ENCODE data around the gene NARF. TPM values are rescaled to one million over a fixed set of nuclear protein-coding genes. Genes with fewer than 3 reads are reported as not detected.

Gene NARF
- total RNA-seq = 168 and 184 TPM in 2 replicates

- intact Hi-C loops (cut with micrococcal nuclease) = loop anchor here (1.0 to 5.0 kb wide), 10 partner anchors 8 to 435 kb away; partner anchors contain the start of genes CYBC1, DCXR, FOXK2 and LRRC45
Observed at GRCh38 chr17:82458179-82458884, at the start of gene NARF. TSS of gene NARF (plus strand) at chr17:82458741. CDS start at chr17:82458804, 63 bp downstream.

DNA sequence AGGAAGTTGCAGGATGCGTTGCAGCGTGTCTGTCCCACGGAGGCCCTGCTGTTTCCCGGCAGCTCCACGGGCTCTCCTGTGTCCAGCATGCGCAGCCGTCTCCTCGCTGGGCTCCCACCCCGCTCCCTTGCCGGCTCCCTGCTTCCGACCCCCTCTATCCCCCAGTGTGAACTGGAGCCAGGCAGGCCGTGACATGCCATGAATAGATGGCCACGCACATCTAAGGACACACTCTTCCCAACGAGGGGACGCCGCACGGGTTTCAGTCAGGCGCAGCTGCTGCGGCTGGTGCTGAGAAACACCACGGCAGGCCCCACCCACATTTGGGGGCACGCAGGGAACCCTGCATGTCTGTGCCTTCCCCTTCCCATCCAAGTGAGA is 49.6 kb upstream of the NARF start:
- intact Hi-C loops (cut with micrococcal nuclease) = no loop called here

DNA sequence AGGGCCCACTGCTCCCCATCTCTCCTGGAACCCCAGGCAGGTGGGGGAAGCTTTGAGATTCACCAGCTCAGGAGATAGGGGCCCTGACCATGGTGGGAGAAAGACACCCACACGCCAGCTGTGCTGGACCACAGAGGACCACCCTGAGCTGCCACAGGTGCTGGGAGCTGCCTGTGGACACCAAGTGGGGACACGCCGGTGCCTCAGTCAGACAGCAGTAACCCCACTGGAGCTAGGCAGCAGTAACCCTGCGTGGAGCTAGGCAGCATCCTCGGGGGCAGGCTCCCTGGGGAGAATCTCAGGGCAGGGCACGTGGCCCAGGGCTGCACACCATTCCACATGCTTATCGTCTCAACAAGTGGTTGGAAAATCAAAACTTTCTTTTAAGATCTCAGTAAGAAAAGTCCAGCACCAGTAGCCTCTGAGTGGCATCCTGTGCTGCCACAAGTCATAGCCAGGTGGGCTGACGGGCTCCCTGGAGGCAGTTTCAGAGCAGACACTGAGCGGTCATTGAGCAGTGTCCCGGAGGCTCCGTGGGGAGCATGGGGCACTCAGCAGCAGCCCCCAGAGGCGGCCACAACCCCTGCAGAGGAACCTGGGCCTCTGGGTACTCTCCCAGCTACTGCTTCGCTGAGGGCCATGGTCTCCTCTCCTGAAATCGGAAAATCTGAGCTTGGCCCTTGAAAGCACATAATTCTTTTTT is 48.4 kb upstream of the NARF start:
- intact Hi-C loops (cut with micrococcal nuclease) = loop anchor here (10.0 kb wide), 1 partner anchor 205 kb away; no protein-coding TSS in a partner anchor

GRCh38 chr17:82411396-82412053 is 47.0 kb upstream of the NARF start:
- intact Hi-C loops (cut with micrococcal nuclease) = loop anchor here (10.0 kb wide), 1 partner anchor 207 kb away; no protein-coding TSS in a partner anchor

- intact Hi-C loops (cut with micrococcal nuclease) = loop anchor here (10.0 kb wide), 1 partner anchor 207 kb away; no protein-coding TSS in a partner anchor
Observed at GRCh38 chr17:82412081-82412480, 46.5 kb upstream of the NARF start.

DNA sequence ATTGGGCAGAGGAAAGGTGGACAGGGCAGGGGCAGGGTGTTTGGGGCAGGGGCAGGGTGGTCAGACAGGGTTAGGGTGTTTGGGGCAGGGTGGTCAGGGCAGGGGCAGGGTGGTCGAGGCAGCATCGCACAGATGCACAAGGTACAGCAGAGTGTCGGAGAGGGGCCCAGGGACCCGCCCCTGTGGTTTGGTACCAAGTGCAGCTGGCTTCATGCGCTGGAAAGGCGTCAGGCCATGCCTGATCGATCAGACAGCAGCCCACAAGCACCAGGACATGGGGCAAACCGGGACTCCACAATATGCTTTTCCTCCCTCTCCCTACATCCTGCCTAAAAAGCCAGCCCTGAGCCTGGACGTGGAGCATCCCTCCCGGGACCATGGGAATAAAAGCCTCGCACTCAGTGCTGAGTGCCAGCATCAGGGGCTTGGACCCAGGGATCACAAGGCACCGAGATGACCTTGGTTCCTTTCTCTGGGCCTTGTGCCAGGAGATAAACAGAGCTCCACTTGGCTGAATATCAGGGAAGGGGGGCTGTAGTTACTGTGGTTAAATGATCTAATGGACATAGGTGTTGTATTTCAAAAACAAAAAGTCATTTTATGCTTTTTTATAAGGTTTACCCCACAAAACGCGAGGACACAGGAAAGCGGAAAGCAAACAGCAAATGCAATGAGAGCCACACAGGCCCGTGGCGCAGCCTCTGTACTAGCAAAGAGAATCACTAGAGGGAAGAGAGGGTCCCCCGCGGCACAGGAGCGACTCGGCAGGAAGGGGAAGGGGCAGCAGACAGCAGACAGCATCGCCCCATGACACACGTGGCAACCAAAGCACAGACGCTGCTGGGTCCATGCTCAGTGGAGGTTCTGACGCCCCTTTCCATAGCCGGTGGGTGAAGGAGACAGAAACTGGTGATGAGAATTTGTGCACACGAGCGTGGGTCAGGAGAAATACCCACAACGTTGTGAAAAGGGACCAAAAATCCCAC is 45.7 kb upstream of the NARF start:
- intact Hi-C loops (cut with micrococcal nuclease) = loop anchor here (10.0 kb wide), 1 partner anchor 208 kb away; no protein-coding TSS in a partner anchor

- intact Hi-C loops (cut with micrococcal nuclease) = loop anchor here (1.0 to 10.0 kb wide), 3 partner anchors 14 to 210 kb away; no protein-coding TSS in a partner anchor
Observed at GRCh38 chr17:82414548-82415281, 43.8 kb upstream of the NARF start.

DNA sequence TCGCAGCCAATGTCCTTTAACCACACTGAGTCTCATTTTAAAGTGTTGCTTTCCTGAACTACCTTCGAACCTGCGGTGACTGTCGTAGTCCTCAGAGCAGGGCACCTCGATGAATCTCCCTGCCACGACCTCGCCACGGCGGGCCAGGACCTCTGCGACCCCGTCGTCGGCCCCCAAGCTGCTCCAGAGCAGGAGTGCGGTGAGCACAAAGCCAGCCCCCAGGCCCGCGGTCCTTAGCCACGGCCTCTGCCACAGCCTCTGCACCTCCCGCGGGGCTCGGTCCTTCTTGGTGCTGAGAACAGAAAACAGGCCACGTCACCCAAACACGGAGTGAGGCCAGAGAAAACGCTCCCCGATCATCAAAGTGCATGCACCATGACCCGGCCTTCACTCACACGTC is 43.2 kb upstream of the NARF start:
- intact Hi-C loops (cut with micrococcal nuclease) = loop anchor here (2.0 to 10.0 kb wide), 2 partner anchors 15 to 211 kb away; no protein-coding TSS in a partner anchor

DNA sequence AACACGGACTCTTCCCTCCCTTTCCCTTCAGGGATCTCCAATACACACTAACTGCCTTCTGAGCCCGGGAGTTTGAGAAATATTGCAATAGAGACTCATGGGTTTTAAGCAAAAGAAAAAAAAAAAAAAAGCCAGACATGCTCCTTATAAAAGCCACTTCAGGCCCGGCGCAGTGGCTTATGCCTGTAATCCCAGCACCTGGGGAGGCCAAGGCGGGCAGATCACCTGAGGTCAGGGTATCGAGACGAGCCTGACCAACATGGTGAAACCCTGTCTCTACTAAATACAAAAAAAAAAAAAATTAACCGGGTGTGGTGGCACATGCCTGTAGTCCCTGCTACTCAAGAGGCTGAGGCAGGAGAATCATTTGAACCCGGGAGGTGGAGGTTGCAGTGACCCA is 42.8 kb upstream of the NARF start:
- intact Hi-C loops (cut with micrococcal nuclease) = loop anchor here (2.0 to 10.0 kb wide), 2 partner anchors 15 to 211 kb away; no protein-coding TSS in a partner anchor

- intact Hi-C loops (cut with micrococcal nuclease) = loop anchor here (10.0 kb wide), 1 partner anchor 211 kb away; no protein-coding TSS in a partner anchor
Observed at GRCh38 chr17:82416264-82416663, 42.3 kb upstream of the NARF start.

DNA sequence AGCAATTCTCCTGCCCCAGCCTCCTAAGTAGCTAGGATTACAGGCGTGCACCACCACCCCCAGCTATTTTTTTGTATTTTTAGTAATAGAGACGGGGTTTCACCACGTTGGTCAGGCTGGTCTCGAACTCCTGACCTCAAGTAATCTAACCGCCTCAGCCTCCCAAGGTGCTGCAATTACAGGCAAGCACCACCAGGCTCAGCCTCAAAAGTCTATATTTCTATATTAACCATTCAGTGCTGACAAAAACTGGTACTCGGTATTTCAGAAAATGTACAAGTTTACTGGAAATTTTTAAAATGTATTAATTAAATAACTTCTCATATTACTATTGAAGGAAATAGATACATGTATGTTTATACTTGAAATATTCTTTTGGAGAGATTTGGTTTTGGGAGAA is 41.8 kb upstream of the NARF start:
- intact Hi-C loops (cut with micrococcal nuclease) = loop anchor here (10.0 kb wide), 1 partner anchor 212 kb away; no protein-coding TSS in a partner anchor

DNA sequence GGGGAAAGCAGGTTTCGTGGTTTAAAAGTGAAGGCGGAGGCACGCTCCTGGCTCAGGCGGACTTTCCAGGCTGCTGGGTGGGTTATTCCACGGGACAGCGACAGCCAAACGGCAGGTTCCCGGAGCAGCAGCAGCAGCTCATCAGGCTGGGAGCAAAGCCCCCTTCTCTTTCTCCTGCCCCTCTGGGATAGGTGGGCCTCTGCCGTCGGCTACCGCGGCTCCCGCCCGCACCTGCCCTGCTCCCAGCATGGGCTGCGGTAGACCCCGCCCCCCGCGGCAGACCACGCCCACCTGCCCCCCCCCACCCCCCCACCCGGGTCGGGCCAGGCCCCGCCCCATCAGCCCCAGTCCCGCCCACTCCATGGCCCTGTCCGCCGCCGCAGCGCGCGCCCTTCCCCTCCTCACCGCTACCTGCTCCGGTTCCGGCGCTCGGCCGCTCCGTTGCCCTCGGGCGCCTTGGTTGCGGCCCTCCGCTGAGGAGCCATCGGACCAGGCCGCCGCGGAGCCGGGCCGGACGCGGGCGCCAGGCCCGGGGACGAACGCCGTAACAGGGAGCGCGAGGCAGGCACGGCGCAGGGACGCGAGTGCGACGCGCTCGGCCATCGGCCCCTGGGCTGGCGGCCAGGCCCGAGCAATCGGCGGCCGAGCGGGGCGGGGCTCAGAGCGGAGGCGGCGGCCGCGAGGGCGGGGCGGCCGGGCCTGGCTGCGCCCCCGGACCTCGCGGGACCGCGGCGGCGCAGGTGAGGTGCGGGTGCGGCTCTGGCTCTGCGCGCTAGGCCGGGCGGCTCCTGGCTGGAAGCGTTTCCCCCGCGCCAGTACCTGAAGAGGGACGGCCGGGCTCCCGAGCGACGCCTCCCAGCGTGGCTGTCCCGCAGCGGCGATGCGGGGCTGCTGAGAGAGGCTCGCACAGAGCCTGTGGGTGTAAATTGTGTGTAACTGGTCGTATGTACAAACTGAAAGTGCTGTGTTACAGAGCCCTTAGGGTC is 40.2 kb upstream of the NARF start, which contains the start of the genes HEXD and OGFOD3:
Gene HEXD (plus strand): TSS at position 347 of the 986 bp plus-strand sequence. CDS start 1,453 bp downstream, outside the sequence.
Gene OGFOD3 (minus strand): TSS at position 586 of the 986 bp plus-strand sequence. CDS start 101 bp downstream, at position 485.
- intact Hi-C loops (cut with micrococcal nuclease) = loop anchor here (1.0 to 10.0 kb wide), 6 partner anchors 125 to 230 kb away; partner anchors contain the start of genes CSNK1D and WDR45B

- intact Hi-C loops (cut with micrococcal nuclease) = loop anchor here (1.0 to 10.0 kb wide), 10 partner anchors 30 to 382 kb away; partner anchors contain the start of genes CSNK1D, DCXR and NARF
Observed at GRCh38 chr17:82419540-82419939, 39.0 kb upstream of the NARF start.

DNA sequence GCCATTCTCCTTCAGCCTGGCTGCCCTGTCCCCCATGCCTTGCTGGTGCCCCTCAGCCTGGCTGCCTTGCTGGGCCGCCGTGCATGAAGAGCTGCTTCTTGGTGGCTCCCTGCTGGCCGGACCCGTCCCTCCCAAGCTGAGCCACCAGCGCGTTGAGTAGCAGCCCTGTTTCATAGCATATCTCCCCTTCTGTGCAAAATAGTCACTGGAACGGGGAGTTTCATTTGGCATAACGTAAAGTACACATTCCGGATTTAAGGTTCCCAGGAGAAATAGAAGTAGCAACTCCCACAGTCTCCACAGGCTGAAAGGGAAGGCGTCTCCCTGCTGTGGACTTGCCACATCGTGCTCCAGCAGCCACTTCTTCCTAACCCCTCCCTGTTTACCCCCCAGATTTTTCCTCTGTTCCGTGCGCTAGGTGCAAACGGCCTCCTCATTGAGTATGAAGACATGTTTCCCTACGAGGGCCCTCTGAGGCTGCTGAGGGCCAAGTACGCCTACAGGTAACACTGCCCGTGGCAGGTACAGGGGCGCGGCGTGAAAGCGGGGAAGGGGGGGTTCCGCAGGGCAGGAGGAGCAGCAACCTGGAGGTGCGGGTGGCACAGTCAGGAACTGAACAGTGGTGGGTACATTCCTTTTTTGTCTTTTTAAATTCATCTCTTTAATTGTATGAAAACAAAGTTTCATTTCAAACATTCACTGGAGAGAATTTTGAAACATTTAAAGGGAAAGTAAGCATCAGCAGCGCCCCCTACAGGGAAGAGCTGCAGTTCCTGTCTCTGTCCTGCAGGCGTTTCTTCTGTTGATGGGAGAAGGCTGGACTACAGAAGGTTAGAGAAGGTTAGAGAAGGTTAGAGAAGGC is 34.3 kb upstream of the NARF start:
- intact Hi-C loops (cut with micrococcal nuclease) = no loop called here

- intact Hi-C loops (cut with micrococcal nuclease) = no loop called here
Observed at GRCh38 chr17:82424863-82425159, 33.7 kb upstream of the NARF start.

DNA sequence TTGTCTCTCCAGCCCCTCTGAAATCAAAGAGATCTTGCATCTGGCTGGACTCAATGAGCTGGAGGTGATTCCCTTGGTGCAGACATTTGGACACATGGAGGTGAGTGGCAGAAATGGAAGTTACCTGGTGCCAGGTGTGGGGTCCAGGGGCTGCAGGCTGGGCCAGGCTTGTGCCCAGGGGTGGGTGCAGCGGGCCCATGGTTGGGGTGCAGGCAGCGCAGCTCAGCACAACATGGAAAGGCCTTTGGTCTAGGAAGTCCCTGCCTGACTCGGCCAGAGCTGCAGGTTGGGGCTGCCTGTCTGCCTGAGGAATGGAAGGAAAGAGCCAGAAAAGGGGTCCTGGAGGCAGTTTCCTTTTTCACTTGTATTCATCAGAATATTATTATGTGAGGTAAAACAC is 30.0 kb upstream of the NARF start:
- intact Hi-C loops (cut with micrococcal nuclease) = no loop called here

DNA sequence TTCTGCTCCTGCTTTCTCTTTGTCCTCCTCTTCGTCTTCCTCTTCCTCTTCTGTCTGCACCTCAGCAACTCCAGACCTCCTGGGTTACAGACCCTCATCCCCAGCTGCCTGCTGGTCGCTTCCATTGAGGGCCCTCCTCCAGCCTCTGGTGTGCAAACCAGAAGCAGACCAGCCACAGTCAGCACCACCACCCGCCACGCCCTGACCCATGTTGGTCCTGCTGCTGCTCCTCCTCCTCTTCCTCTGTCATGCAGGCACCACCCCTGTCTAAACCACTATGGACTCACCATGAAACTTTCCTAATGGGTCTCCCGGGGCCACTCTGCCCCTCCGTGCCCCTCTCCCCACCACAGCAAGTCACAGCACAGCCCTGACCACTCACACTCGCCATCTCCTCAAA is 28.7 kb upstream of the NARF start:
- intact Hi-C loops (cut with micrococcal nuclease) = no loop called here

Data from T-helper 1 cell treated with Interleukin-12 subunit alpha and Interleukin-12 subunit beta and Interleukin-4 antibody, amounts not matched to agents 30 ng/mL and 1 ng/mL, for 36 hours (primary cell).